NCI-H345 treated with DMSO at 0.1 percent for 48 hours (cell line): ENCODE results near the gene ARHGAP19.
"Not testable (repeated sequence)": the region's sequence is repeated elsewhere in the genome, so short reads cannot be mapped to it uniquely, and the experiment has no call there.

Source experiments
- DNase-seq: peaks from one replicate; lab custom pipeline; 2025; ENCODE audit not compliant: unreplicated experiment; lab: John Stamatoyannopoulos, UW

The ARHGAP19 gene

GRCh38 chr10:97280783-97281182 is 11.7 kb downstream of the ARHGAP19 start:
- DNase-seq = no peak

- no peak for DNase-seq
Observed at GRCh38 chr10:97279121-97279815, 13.2 kb downstream of the ARHGAP19 start.

GRCh38 chr10:97278491-97278989 is 13.9 kb downstream of the ARHGAP19 start:
- DNase-seq = peak; percentile 3

- no peak for DNase-seq
Observed at GRCh38 chr10:97277551-97277950, 14.9 kb downstream of the ARHGAP19 start.

GRCh38 chr10:97274828-97275227 is 17.6 kb downstream of the ARHGAP19 start:
- DNase-seq = no peak

GRCh38 chr10:97273700-97274099 is 18.7 kb downstream of the ARHGAP19 start:
- no peak for DNase-seq

- no peak for DNase-seq
Observed at GRCh38 chr10:97270523-97271154, 21.8 kb downstream of the ARHGAP19 start.

- no peak for DNase-seq
Observed at GRCh38 chr10:97267671-97268070, 24.8 kb downstream of the ARHGAP19 start.

GRCh38 chr10:97265095-97265494 is 27.3 kb downstream of the ARHGAP19 start:
- DNase-seq = not testable (repeated sequence)

- DNase-seq = no peak
Observed at GRCh38 chr10:97263971-97264370, 28.5 kb downstream of the ARHGAP19 start.

- DNase-seq = no peak
Observed at GRCh38 chr10:97261656-97262055, 30.8 kb downstream of the ARHGAP19 start.

- DNase-seq = no peak
Observed at GRCh38 chr10:97261183-97261582, 31.3 kb downstream of the ARHGAP19 start.

GRCh38 chr10:97259119-97259518 is 33.3 kb downstream of the ARHGAP19 start:
- DNase-seq = no peak

GRCh38 chr10:97256356-97256755 is 36.1 kb downstream of the ARHGAP19 start:
- DNase-seq = no peak

- DNase-seq = no peak
Observed at GRCh38 chr10:97255512-97256293, 36.7 kb downstream of the ARHGAP19 start.

GRCh38 chr10:97254694-97255093 is 37.7 kb downstream of the ARHGAP19 start:
- DNase-seq = no peak

GRCh38 chr10:97250952-97251351 is 41.5 kb downstream of the ARHGAP19 start:
- DNase-seq = no peak

- no peak for DNase-seq
Observed at GRCh38 chr10:97243836-97244235, 48.6 kb downstream of the ARHGAP19 start.

GRCh38 chr10:97238855-97239254 is 53.6 kb downstream of the ARHGAP19 start:
- DNase-seq = no peak

- no peak for DNase-seq
Observed at GRCh38 chr10:97235353-97235752, 57.1 kb downstream of the ARHGAP19 start.

- no peak for DNase-seq
Observed at GRCh38 chr10:97234400-97234799, 58.0 kb downstream of the ARHGAP19 start.

- DNase-seq = no peak
Observed at GRCh38 chr10:97230146-97230545, 62.3 kb downstream of the ARHGAP19 start.
